ENCODE measurements around the gene APOLD1. TPM values are rescaled to one million over a fixed set of nuclear protein-coding genes. Genes with fewer than 3 reads are reported as not detected.
"Not testable (repeated sequence)": the region's sequence is repeated elsewhere in the genome, so short reads cannot be mapped to it uniquely, and the experiment has no call there.

Gene APOLD1
- polyA plus RNA-seq, 2 of the 4 experiments (the other 2 are of a cell fraction) = 0.44 to 1.3 TPM

DNA sequence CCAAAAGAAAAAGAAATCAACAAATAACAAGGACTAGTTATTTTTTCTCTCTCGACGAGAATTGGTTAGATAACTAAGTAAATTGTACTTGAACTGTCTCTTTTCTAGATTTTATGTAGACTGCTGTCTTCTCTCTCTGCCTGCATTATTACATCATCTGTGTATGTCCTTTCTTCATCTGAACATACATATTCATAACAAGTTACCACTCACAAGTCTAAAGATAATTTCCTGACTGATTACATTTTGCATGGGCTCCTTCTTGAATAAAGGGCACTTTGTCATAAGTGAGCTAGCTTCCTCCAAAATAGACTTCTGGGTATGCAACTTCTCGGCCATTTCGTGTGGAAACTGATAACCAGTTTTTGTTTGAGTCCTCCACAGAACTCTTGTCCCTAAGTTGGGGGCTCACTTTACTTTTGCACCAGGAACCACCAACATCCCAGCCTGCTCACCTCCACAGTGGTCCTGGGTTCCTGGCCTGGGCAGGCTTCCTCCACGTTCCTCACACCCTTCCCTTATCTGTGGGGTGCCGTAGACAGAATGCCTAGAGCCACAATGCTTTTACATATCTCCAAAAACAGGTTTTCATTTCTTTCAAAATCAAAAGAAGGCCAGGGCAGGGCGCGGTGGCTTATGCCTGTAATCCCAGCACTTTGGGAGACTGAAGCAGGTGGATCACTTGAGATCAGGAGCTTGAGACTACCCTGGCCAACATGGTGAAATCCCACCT, 21.5 kb downstream of the APOLD1 start:
- DNase-seq (ENCODE audit: low read depth in 1 of 2, low spot score in 1 of 2) = no peak
- CTCF ChIA-PET = interaction anchor here (1.3 to 1.7 kb wide), 2 partner anchors 14 to 30 kb away, joined by 4 to 6 read pairs; no protein-coding TSS in a partner anchor
- H3K9me3 ChIP-seq = no peaks in the 10 kb centered on the region
- no peak overlapping the region for H3K4me2 ChIP-seq
- H3K4me3 ChIP-seq = no peak overlapping the region
- POLR2A ChIA-PET = interaction anchor here (1.4 kb wide), 1 partner anchor 20 kb away, joined by 7 read pairs; no protein-coding TSS in a partner anchor
- peak overlapping the region; percentile 71 to 90; a peak in 4 of 6 replicates for H3K27ac ChIP-seq
- no peak for ATAC-seq
- FAIRE-seq = no peak
- TF ChIP-seq ZC3H11A (IDR thresholded peaks at IDR 0.05) (no peak), KDM1A (IDR thresholded peaks at IDR 0.05; ENCODE audit: low read depth) (no peak)
- WGBS (ENCODE audit: missing lambda C conversion rate) = 78% methylated on average over 8 of the region's 8 CpGs
- H3K4me1 ChIP-seq = peaks cover 67% of the 10 kb centered on the region

DNA sequence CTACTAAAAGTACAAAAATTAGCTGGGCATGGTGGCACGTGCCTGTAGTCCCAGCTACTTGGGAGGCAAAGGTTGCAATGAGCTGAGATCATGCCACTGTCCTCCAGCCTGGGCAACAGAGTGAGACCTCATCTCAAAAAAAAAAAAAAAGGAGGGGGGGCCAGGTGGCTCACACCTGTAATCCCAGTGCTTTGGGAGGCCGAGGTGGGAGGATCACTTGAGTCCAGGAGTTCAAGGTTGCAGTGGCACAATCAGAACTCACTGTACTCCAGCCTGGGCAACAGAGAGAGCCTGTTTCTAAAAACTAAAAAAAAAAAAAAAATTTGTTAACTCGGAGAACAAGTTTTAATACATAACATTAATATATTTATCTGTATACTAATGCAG, 22.1 kb downstream of the APOLD1 start:
- ATAC-seq; DNase-seq (ENCODE audit: low read depth in 1 of 2, low spot score in 1 of 2); FAIRE-seq; POLR2A ChIA-PET; H3K9me3 ChIP-seq; H3K4me3 ChIP-seq: not testable (repeated sequence)
- Histone ChIP-seq H3K4me1 (peaks cover 66% of the 10 kb centered on the region), H3K4me2 (peak overlapping the region; percentile 77), H3K27ac (peak overlapping the region; percentile 71 to 79)
- 66% methylated on average over 3 of the region's 3 CpGs for WGBS (ENCODE audit: missing lambda C conversion rate)
- CTCF ChIA-PET = interaction anchor here (1.7 kb wide), 1 partner anchor 14 kb away, joined by 6 read pairs; no protein-coding TSS in a partner anchor

DNA sequence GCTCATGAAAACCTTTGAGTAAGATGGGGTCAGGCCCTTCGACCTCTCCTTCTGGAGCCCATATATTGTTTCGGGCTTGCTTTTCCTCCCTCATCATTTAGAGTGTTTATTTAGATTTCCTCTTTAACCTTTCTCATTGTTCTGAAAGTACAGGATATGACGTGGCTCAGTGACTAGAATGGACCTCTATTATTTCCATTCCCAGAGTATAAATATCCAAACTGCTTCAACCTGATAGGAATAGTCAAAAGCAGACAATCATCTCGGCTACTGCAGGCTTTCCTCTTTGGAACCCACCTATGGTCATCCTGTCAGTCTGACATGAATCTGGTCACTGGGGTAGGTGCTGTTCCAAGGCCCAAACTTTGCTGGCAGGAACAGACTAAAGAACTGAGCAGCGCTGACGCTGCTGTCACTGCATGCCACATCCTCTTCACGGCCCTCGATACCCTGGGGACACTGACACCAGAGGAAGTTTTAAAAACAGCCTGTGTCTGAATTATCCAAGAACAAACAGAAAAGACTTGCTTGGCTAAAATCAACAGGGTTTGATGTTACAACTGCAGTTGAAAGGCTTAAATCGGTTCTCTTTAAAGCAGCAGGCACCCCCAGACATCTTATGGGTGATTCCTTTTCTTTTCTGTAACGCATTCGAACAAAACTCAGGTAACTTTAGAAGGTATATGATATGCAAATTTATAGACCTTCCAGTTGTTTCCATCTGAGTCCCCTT, 22.7 kb downstream of the APOLD1 start:
- peak overlapping the region; percentile 77 for H3K4me2 ChIP-seq
- peaks cover 65% of the 10 kb centered on the region for H3K4me1 ChIP-seq
- FAIRE-seq = no peak
- no peak overlapping the region for H3K4me3 ChIP-seq
- ATAC-seq = no peak
- DNase-seq (ENCODE audit: low read depth in 1 of 2, low spot score in 1 of 2) = no peak
- H3K9me3 ChIP-seq = no peaks in the 10 kb centered on the region
- CTCF ChIA-PET = interaction anchor here (1.1 to 6.3 kb wide), 4 partner anchors 13 to 83 kb away, joined by 4 to 54 read pairs (median 7); partner anchors contain the start of gene GPRC5A
- POLR2A ChIA-PET = interaction anchor here (0.7 to 1.2 kb wide), 2 partner anchors 83 to 179 kb away, joined by 4 to 5 read pairs; partner anchors contain the start of gene GPRC5A
- 33% methylated on average over 11 of the region's 11 CpGs for WGBS (ENCODE audit: missing lambda C conversion rate)
- peak overlapping the region; percentile 71 to 79 for H3K27ac ChIP-seq
- TF ChIP-seq CEBPB (IDR thresholded peaks at IDR 0.05) (no peak), MAX (IDR thresholded peaks at IDR 0.05) (peak; percentile 30; the same call in 1 of the 2 replicates)

GRCh38 chr12:12810553-12811021, 25.1 kb downstream of the APOLD1 start:
- Histone ChIP-seq H3K27ac (peak overlapping the region in 1 of 2 experiments; percentile 44; a peak in 2 of 6 replicates), H3K4me3 (no peak overlapping the region), H3K9me3 (no peaks in the 10 kb centered on the region), H3K4me1 (peaks cover 59% of the 10 kb centered on the region), H3K4me2 (no peak overlapping the region)
- FAIRE-seq (no peak), DNase-seq (ENCODE audit: low read depth in 1 of 2, low spot score in 1 of 2) (no peak), ATAC-seq (no peak)
- ChIA-PET POLR2A (no interaction called here), CTCF (interaction anchor here (1.3 to 6.3 kb wide), 8 partner anchors 10 to 171 kb away, joined by 3 to 80 read pairs (median 48); partner anchors contain the start of gene GPRC5A)
- WGBS (ENCODE audit: missing lambda C conversion rate) = 78% methylated on average over 10 of the region's 10 CpGs
- TF ChIP-seq FOSB (CRISPR knock-in tag; IDR thresholded peaks at IDR 0.05) (no peak), HDAC2 (IDR thresholded peaks at IDR 0.05) (no peak)

- TF ChIP-seq CTCF (IDR thresholded peaks at IDR 0.05) = no peak
- no peak for TF ChIP-seq EP300 (IDR thresholded peaks at IDR 0.05)
- TF ChIP-seq, protein P1, sequence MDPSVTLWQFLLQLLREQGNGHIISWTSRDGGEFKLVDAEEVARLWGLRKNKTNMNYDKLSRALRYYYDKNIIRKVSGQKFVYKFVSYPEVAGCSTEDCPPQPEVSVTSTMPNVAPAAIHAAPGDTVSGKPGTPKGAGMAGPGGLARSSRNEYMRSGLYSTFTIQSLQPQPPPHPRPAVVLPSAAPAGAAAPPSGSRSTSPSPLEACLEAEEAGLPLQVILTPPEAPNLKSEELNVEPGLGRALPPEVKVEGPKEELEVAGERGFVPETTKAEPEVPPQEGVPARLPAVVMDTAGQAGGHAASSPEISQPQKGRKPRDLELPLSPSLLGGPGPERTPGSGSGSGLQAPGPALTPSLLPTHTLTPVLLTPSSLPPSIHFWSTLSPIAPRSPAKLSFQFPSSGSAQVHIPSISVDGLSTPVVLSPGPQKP (IDR thresholded peaks at IDR 0.05; ENCODE audit: low read depth, low read length) = no peak
- 84% methylated on average over 3 of the region's 3 CpGs for WGBS (ENCODE audit: missing lambda C conversion rate)
- CTCF ChIA-PET = interaction anchor here (0.6 to 6.3 kb wide), 13 partner anchors 9 to 171 kb away, joined by 3 to 80 read pairs (median 31); partner anchors contain the start of gene GPRC5A
- Histone ChIP-seq H3K27ac (peak overlapping the region in 1 of 2 experiments; percentile 35; a peak in 1 of 6 replicates), H3K4me1 (peaks cover 60% of the 10 kb centered on the region), H3K9me3 (no peaks in the 10 kb centered on the region), H3K4me3 (no peak overlapping the region), H3K4me2 (no peak overlapping the region)
- DNase-seq (ENCODE audit: low read depth in 1 of 2, low spot score in 1 of 2) = no peak
- no peak for ATAC-seq
- no peak for FAIRE-seq
- POLR2A ChIA-PET = no interaction called here
Observed at GRCh38 chr12:12811343-12811742, 25.9 kb downstream of the APOLD1 start.
